Stomach (tissue), 4 donors: ENCODE results near the gene DOCK6.

Source experiments
- POLR2AphosphoS5 ChIP-seq, 3 donors: sonication (generic); formaldehyde crosslinking; IDR thresholded peaks; one replicate each; pipeline ENCODE4 v1.6.1; 2016; ENCODE audit warnings: antibody characterized with exemption in 3 of 3
- TF ChIP-seq, protein P1 (sequence below), 7 experiments: fragments of 450-650 bp in 4 of 7; fragments of 200-600 bp in 3 of 7; sonication (generic) in 3 of 7; IDR thresholded peaks; one replicate each; pipeline ENCODE4 v1.5.1; 2016 to 2019; ENCODE audit warnings: antibody characterized with exemption in 7 of 7, control low read depth in 2 of 7, mild to moderate bottlenecking in 1 of 7

DNA sequence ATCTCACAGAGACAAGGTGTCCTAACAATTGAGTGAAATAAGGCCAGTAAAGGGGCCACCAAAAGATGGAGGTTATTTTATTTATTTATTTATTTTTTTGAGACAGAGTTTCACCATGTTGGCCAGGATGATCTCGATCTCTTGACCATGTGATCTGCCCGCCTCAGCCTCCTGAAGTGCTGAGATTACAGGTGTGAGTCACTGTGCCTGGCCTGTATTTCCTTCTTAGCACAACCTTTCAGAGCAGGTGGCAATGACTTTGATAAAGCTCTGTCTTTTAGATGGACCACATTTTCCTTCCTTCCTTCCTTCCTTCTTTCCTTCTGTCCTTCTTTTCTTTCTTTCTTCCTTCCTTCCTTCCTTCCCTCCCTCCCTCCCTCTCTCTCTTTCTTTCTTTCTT lies 11.0 kb upstream of the DOCK6 start:
- TF ChIP-seq, protein P1, sequence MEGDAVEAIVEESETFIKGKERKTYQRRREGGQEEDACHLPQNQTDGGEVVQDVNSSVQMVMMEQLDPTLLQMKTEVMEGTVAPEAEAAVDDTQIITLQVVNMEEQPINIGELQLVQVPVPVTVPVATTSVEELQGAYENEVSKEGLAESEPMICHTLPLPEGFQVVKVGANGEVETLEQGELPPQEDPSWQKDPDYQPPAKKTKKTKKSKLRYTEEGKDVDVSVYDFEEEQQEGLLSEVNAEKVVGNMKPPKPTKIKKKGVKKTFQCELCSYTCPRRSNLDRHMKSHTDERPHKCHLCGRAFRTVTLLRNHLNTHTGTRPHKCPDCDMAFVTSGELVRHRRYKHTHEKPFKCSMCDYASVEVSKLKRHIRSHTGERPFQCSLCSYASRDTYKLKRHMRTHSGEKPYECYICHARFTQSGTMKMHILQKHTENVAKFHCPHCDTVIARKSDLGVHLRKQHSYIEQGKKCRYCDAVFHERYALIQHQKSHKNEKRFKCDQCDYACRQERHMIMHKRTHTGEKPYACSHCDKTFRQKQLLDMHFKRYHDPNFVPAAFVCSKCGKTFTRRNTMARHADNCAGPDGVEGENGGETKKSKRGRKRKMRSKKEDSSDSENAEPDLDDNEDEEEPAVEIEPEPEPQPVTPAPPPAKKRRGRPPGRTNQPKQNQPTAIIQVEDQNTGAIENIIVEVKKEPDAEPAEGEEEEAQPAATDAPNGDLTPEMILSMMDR (IDR thresholded peaks at IDR 0.05) = no peak
- TF ChIP-seq POLR2AphosphoS5 (IDR thresholded peaks at IDR 0.05) = no peak
